HepG2 (cell line): ENCODE measurements around the gene FAM98A. TPM values are rescaled to one million over a fixed set of nuclear protein-coding genes. Genes with fewer than 3 reads are reported as not detected.

ENCODE experiments used
- BRD4 ChIP-seq: sonication (generic); formaldehyde crosslinking; IDR thresholded peaks from 2 replicates; pipeline ENCODE4 v1.4.0; 2020; ENCODE audit warnings: missing genetic modification reagents
- ETV5 ChIP-seq: IDR thresholded peaks from 2 replicates; pipeline ENCODE4 v1.6.1; 2018; ENCODE audit warnings: missing biosample characterization, missing genetic modification reagents, inconsistent platforms, borderline replicate concordance
- HNRNPH1 ChIP-seq: fragments of 200-400 bp; formaldehyde crosslinking; optimal IDR thresholded peaks from 2 replicates; pipeline ENCODE3; 2017; ENCODE audit warnings: mild to moderate bottlenecking, low read depth, low read length
- MED8 ChIP-seq: sonication (generic); formaldehyde crosslinking; IDR thresholded peaks from 2 replicates; pipeline ENCODE4 v1.8.1; 2023; ENCODE audit warnings: mild to moderate bottlenecking, missing genetic modification reagents; ENCODE audit not compliant: insufficient replicate concordance
- MYPOP ChIP-seq: sonication (generic); formaldehyde crosslinking; IDR thresholded peaks from 2 replicates; pipeline ENCODE4 v1.8.1; 2023; ENCODE audit warnings: mild to moderate bottlenecking, moderate library complexity, missing genetic modification reagents
- NKX3-1 ChIP-seq: sonication (generic); formaldehyde crosslinking; IDR thresholded peaks from 2 replicates; pipeline ENCODE4 v1.5.0; 2020; ENCODE audit warnings: missing genetic modification reagents
- PATZ1 ChIP-seq: sonication (generic); formaldehyde crosslinking; IDR thresholded peaks from 2 replicates; pipeline ENCODE4 v1.4.0; 2020; ENCODE audit warnings: missing genetic modification reagents
- SOX5 ChIP-seq: IDR thresholded peaks from 2 replicates; pipeline ENCODE4 v1.6.1; 2016; ENCODE audit warnings: borderline replicate concordance
- ZNF143 ChIP-seq: sonication (generic); formaldehyde crosslinking; IDR thresholded peaks from 2 replicates; pipeline ENCODE4 v1.4.0; 2020; ENCODE audit warnings: missing genetic modification reagents
- ZNF350 ChIP-seq: sonication (generic); formaldehyde crosslinking; IDR thresholded peaks from 2 replicates; pipeline ENCODE4 v1.4.0; 2020; ENCODE audit warnings: mild to moderate bottlenecking, low read depth, missing genetic modification reagents, borderline replicate concordance
- ZNF407 ChIP-seq: sonication (generic); formaldehyde crosslinking; IDR thresholded peaks from one replicate; pipeline ENCODE4 v1.5.1; 2020; ENCODE audit warnings: mild to moderate bottlenecking, missing genetic modification reagents; ENCODE audit errors: not compliant biosample characterization
- ZNF839 ChIP-seq: sonication (generic); formaldehyde crosslinking; IDR thresholded peaks from 2 replicates; pipeline ENCODE4 v1.4.0; 2020; ENCODE audit warnings: missing genetic modification reagents, mild to moderate bottlenecking, borderline replicate concordance
- ZXDC ChIP-seq: sonication (generic); formaldehyde crosslinking; IDR thresholded peaks from 2 replicates; pipeline ENCODE4 v1.5.0; 2020; ENCODE audit warnings: mild to moderate bottlenecking, missing genetic modification reagents
- polyA plus RNA-seq, 8 experiments: library from polyadenylated mRNA; depleted of rRNA in 3 of 8; stranded (reverse) in 7 of 8; unstranded in 1 of 8; fragments of >200 nt; fragmentation: Illumina TruSeq in 4 of 8; extraction: Trizol in 4 of 8; gene quantifications; 2 replicates each; pipeline versions ENCODE4 v1.2.1 to v1.2.3, GENCODE V29; 2011 to 2016; ENCODE audit warnings: low read depth in 4 of 8, missing spikeins in 1 of 8, mixed read lengths in 1 of 8; ENCODE audit not compliant: insufficient read depth in 1 of 8
- total RNA-seq, 5 experiments: library from RNA; depleted of rRNA; stranded (reverse); fragments of >200 nt; fragmentation: Illumina TruSeq; extraction: Trizol; gene quantifications; 2 replicates each; pipeline ENCODE4 v1.2.3, GENCODE V29; 2016; ENCODE audit warnings: low read depth in 1 of 5

Gene FAM98A
- total and polyA plus RNA-seq, 2 of the 13 experiments (the other 11 are each of a cell fraction or from before 2014, with no cell fraction given): 44.0 to 61.4 TPM

GRCh38 chr2:33599175-33599942 lies at the start of gene FAM98A (continued):
- TF ChIP-seq PATZ1 (CRISPR knock-in tag) (peak; percentile 63), ZNF143 (CRISPR knock-in tag) (peak; percentile 63; the same call in 1 of the 2 replicates), ZNF839 (CRISPR knock-in tag) (0 out of 2 replicates have a peak, but pooled peaks have one; percentile 11), HNRNPH1 (peak; percentile 81), NKX3-1 (peak; percentile 93), BRD4 (CRISPR knock-in tag) (peak; percentile 83; the same call in 1 of the 2 replicates), ETV5 (CRISPR knock-in tag) (peak; percentile 31), SOX5 (0 out of 2 replicates have a peak, but pooled peaks have one; percentile 12), ZXDC (no peak), ZNF407 (CRISPR knock-in tag) (peak; percentile 93), MED8 (peak; percentile 41), MYPOP (CRISPR knock-in tag) (peak; percentile 90), ZNF350 (peak; percentile 86; the same call in 1 of the 2 replicates)
